Prostate gland (tissue), 2 donors: ENCODE data around the gene NEDD4L. TPM values are rescaled to one million over a fixed set of nuclear protein-coding genes. Genes with fewer than 3 reads are reported as not detected.

ENCODE experiments used
- DNase-seq: peaks from one replicate; pipeline ENCODE4 v3.0.0-alpha.2; 2019; ENCODE audit warnings: low spot score
- H3K27ac ChIP-seq, 2 donors: fragments of 200-600 bp; sonication (generic); 2 replicates each; pipeline ENCODE4 v1.5.1; 2017 to 2019
- H3K27me3 ChIP-seq: fragments of 200-600 bp; sonication (generic); replicated peaks from 2 replicates; pipeline ENCODE4 v1.5.1; 2019; ENCODE audit not compliant: insufficient read depth
- H3K36me3 ChIP-seq, 2 donors: fragments of 200-600 bp; sonication (generic); 1 replicate in 1 of 2; 2 replicates in 1 of 2; pipeline versions ENCODE4 v1.5.1 to v1.8.1; 2017 to 2019
- H3K4me1 ChIP-seq: fragments of 200-600 bp; sonication (generic); replicated peaks from 2 replicates; pipeline ENCODE4 v1.5.1; 2019
- H3K4me3 ChIP-seq, 2 donors: fragments of 200-600 bp; sonication (generic); 2 replicates each; pipeline ENCODE4 v1.5.1; 2017 to 2019
- H3K9me3 ChIP-seq: fragments of 200-600 bp; sonication (generic); 2 replicates; pipeline ENCODE4 v1.5.1; 2017
- POLR2A ChIP-seq: fragments of 450-650 bp; IDR thresholded peaks from one replicate; pipeline ENCODE4 v1.6.1; 2016; ENCODE audit warnings: antibody characterized with exemption, mild to moderate bottlenecking
- POLR2AphosphoS5 ChIP-seq: sonication (generic); formaldehyde crosslinking; IDR thresholded peaks from one replicate; pipeline ENCODE4 v1.6.1; 2017; ENCODE audit warnings: antibody characterized with exemption
- WGBS: methylation state at CpG from one replicate; pipeline ENCODE4 v1.1.5; 2018; 5-methylcytosine and 5-hydroxymethylcytosine counted together
- intact Hi-C: fragments of 100-400 bp; cut with DNase I; formaldehyde crosslinking; loops from one replicate; pipeline ENCODE4 v1.14.2; 2022
- total RNA-seq, 2 donors: library from RNA; depleted of rRNA; stranded (reverse); fragments of >200 nt; gene quantifications; one replicate each; pipeline ENCODE4 v1.1.0, GENCODE V29; 2016
- TF ChIP-seq, protein P1 (sequence below), 4 experiments: fragments of 200-600 bp in 2 of 4; fragments of 450-650 bp in 2 of 4; sonication (generic) in 2 of 4; IDR thresholded peaks; 1 replicate in 3 of 4; 2 replicates in 1 of 4; pipeline ENCODE4 v1.5.1; 2016 to 2019; ENCODE audit warnings: antibody characterized with exemption in 4 of 4, mild to moderate bottlenecking in 2 of 4, moderate library complexity in 2 of 4

NEDD4L gene
- total RNA-seq, 2 donors from 2014 or later, result 280 to 420 TPM

DNA sequence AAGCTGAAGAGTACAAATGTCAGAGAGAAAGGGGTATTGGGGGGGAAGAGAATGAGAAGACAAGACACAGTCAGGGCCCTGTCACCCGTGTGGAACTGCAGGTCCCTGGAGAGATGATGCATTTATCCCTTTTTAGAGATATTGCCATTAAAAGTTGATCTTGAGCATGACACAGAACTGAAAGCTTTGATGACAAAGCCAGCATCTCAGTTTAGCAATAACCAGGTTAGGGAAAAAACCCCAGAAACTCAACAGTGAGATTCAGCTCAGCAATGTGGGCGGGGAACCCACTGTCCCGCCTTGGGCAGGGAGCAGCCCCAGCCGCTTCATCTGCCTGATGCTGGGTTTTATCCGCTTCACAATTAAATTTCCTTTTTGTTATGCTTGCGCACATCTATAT lies 181.1 kb downstream of the NEDD4L start:
- intact Hi-C loops, result no loop called here
- Histone ChIP-seq H3K36me3 (no peaks in the 10 kb centered on the region), H3K4me3 (no peak overlapping the region), H3K9me3 (no peaks in the 10 kb centered on the region), H3K27ac (peak overlapping the region; percentile 62 to 69), H3K27me3 (no peaks in the 10 kb centered on the region), H3K4me1 (peaks cover 18% of the 10 kb centered on the region)
- DNase-seq, result no peak
- no peak for TF ChIP-seq POLR2AphosphoS5
- no peak for TF ChIP-seq POLR2A
- TF ChIP-seq, protein P1, sequence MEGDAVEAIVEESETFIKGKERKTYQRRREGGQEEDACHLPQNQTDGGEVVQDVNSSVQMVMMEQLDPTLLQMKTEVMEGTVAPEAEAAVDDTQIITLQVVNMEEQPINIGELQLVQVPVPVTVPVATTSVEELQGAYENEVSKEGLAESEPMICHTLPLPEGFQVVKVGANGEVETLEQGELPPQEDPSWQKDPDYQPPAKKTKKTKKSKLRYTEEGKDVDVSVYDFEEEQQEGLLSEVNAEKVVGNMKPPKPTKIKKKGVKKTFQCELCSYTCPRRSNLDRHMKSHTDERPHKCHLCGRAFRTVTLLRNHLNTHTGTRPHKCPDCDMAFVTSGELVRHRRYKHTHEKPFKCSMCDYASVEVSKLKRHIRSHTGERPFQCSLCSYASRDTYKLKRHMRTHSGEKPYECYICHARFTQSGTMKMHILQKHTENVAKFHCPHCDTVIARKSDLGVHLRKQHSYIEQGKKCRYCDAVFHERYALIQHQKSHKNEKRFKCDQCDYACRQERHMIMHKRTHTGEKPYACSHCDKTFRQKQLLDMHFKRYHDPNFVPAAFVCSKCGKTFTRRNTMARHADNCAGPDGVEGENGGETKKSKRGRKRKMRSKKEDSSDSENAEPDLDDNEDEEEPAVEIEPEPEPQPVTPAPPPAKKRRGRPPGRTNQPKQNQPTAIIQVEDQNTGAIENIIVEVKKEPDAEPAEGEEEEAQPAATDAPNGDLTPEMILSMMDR (IDR thresholded peaks at IDR 0.05), result no peak
- 83% methylated on average over 6 of the region's 6 CpGs for whole genome bisulfite sequencing

DNA sequence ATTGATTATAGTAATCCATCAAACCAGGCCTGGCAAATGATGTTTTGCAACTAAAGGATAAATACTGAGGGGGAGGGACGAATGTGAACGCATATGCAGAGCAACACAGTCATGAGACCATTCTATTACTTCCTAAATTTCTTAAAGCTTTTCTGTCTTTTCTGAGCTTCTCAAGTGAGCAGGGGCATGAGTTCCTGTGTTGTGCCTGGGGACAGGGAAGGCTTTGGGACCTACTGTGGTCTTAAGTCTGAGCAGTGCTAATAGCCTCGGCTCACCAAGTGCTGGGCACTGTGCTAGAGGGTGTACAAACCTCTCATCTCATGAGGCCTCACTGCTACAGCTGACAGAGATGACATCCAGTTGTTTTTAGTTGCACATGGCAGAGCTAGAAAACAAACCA lies 182.4 kb downstream of the NEDD4L start:
- Histone ChIP-seq H3K27ac (no peak overlapping the region), H3K36me3 (no peaks in the 10 kb centered on the region), H3K4me1 (peaks cover 18% of the 10 kb centered on the region), H3K4me3 (no peak overlapping the region), H3K9me3 (no peaks in the 10 kb centered on the region), H3K27me3 (no peaks in the 10 kb centered on the region)
- 91% methylated on average over 3 of the region's 3 CpGs for WGBS
- TF ChIP-seq POLR2A, result no peak
- no peak for TF ChIP-seq POLR2AphosphoS5
- TF ChIP-seq, protein P1 (IDR thresholded peaks at IDR 0.05), result no peak
- intact Hi-C loops, result no loop called here
- no peak for DNase-seq

DNA sequence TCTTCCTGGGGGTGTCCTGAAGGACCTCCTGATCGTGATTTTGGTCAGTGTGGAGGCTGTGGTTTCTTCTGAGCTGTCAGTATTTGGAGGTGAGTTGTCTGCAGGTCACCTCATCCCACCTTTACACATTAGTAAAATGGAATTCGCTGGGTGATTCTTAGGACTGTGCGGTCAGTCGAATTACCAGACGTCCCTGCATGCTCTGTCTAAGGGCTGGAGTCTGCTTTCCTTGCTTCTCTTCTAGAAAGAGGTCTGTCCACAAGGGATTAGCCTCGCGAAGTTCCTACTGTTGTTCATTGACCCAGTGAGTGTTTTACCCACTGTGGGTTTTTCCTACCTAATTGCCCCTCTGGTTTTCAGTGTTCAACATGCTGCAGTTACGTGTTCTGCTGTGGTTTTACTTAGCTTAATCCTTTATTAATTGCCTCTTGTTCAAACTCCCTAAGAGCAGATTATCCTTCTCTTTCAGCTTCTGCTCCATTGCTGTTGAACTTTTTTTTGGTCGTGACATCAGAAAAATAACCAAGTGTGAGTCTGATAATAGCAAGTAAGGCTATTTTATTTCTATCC lies 183.4 kb downstream of the NEDD4L start:
- WGBS, result 96% methylated on average over 9 of the region's 9 CpGs
- no peaks in the 10 kb centered on the region for H3K36me3 ChIP-seq
- intact Hi-C loops, result no loop called here

DNA sequence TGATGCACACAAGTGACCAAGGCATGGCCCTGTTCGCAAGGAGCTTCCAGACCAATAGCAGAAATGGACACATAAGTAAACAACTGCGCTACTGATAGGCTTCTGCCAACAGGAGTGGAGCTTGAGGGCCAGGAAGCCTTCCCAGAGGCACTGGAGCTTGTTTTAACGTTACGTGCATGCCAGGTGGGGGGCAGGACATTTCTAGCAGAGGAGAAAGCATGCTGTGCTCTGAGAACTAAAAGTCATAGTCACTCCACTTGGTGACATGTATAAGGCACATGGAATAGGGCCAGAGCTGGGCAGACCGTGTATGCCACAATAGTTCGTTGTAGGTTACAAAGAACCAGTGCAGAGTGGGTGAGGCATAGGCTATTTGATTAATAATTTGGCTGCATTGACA lies 184.2 kb downstream of the NEDD4L start:
- intact Hi-C loops, result no loop called here
- Histone ChIP-seq H3K27ac (peak overlapping the region in 1 of 2 donors; percentile 11), H3K27me3 (no peaks in the 10 kb centered on the region), H3K9me3 (no peaks in the 10 kb centered on the region), H3K36me3 (no peaks in the 10 kb centered on the region), H3K4me1 (peaks cover 18% of the 10 kb centered on the region), H3K4me3 (no peak overlapping the region)
- DNase-seq, result no peak
- TF ChIP-seq, protein P1 (IDR thresholded peaks at IDR 0.05), result no peak
- TF ChIP-seq POLR2A, result no peak
- no peak for TF ChIP-seq POLR2AphosphoS5
- WGBS, result 71% methylated on average over 6 of the region's 6 CpGs

More for the DNA sequence above, 183.4 kb downstream of the NEDD4L start:
- peaks cover 18% of the 10 kb centered on the region for H3K4me1 ChIP-seq
- no peak overlapping the region for H3K27ac ChIP-seq
- TF ChIP-seq, protein P1 (IDR thresholded peaks at IDR 0.05), result no peak
- TF ChIP-seq POLR2A, result no peak
- no peak for TF ChIP-seq POLR2AphosphoS5
- H3K4me3 ChIP-seq, result no peak overlapping the region
- no peak for DNase-seq
- H3K9me3 ChIP-seq, result no peaks in the 10 kb centered on the region
- H3K27me3 ChIP-seq, result no peaks in the 10 kb centered on the region

DNA sequence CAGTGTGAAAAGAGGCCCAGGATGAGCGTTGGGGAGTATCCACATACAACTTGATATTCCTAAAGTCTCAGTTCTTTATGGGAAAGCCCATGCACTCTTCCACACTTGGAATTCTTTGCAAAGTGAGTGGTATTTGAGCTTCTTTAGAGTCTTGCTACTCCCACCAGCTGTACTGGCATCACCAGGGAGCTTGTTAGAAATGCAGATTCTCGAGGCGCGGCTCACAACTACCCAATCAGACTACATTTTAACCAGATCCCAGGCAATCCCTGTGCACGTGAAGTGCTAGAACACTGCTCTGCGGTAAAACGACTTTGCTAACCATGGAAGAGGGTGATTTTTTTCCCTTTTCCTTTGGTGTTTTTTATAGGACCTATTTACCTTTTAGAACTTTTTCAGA lies 184.7 kb downstream of the NEDD4L start:
- H3K36me3 ChIP-seq, result no peaks in the 10 kb centered on the region
- intact Hi-C loops, result no loop called here
- H3K4me3 ChIP-seq, result no peak overlapping the region
- DNase-seq, result no peak
- H3K9me3 ChIP-seq, result no peaks in the 10 kb centered on the region
- TF ChIP-seq, protein P1 (IDR thresholded peaks at IDR 0.05), result no peak
- TF ChIP-seq POLR2A, result no peak
- TF ChIP-seq POLR2AphosphoS5, result no peak
- no peaks in the 10 kb centered on the region for H3K27me3 ChIP-seq
- H3K4me1 ChIP-seq, result peaks cover 19% of the 10 kb centered on the region
- WGBS, result 92% methylated on average over 7 of the region's 7 CpGs
- H3K27ac ChIP-seq, result no peak overlapping the region
